Liver (tissue), 3 donors: ENCODE data around the gene HNRNPA2B1.

Experiments used
- FOXA1 ChIP-seq: IDR thresholded peaks from 2 replicates; pipeline ENCODE4 v1.6.1; 2016; ENCODE audit warnings: antibody characterized with exemption
- FOXA2 ChIP-seq: IDR thresholded peaks from 2 replicates; pipeline ENCODE4 v1.6.1; 2016; ENCODE audit warnings: antibody characterized with exemption
- GABPA ChIP-seq, 2 donors: IDR thresholded peaks in 1 of 2; conservative IDR thresholded peaks in 1 of 2; 2 replicates each; pipeline ENCODE4 v1.6.1; 2016; ENCODE audit warnings: antibody characterized with exemption in 2 of 2, mild to moderate bottlenecking in 1 of 2, moderate library complexity in 1 of 2
- JUND ChIP-seq, 2 donors: IDR thresholded peaks; 2 replicates each; pipeline ENCODE4 v1.6.1; 2016; ENCODE audit warnings: antibody characterized with exemption in 2 of 2
- SP1 ChIP-seq: IDR thresholded peaks from 2 replicates; pipeline ENCODE4 v1.6.1; 2018; ENCODE audit warnings: antibody characterized with exemption, mild to moderate bottlenecking
- TAF1 ChIP-seq: conservative IDR thresholded peaks from 2 replicates; pipeline ENCODE4 v1.6.1; 2016; ENCODE audit warnings: antibody characterized with exemption, mild to moderate bottlenecking
- YY1 ChIP-seq: IDR thresholded peaks from 2 replicates; pipeline ENCODE4 v1.6.1; 2016; ENCODE audit warnings: antibody characterized with exemption, mild to moderate bottlenecking
- TF ChIP-seq, protein P1 (sequence below): fragments of 150-350 bp; IDR thresholded peaks from 2 replicates; pipeline ENCODE4 v1.5.1; 2017; ENCODE audit warnings: improper control_type of control experiment, low read depth, low read length; ENCODE audit not compliant: missing input control
- TF ChIP-seq, protein P2 (sequence below): IDR thresholded peaks from 2 replicates; pipeline ENCODE4 v1.6.1; 2016; ENCODE audit warnings: antibody characterized with exemption
- TF ChIP-seq, protein P3 (sequence below): IDR thresholded peaks from 2 replicates; pipeline ENCODE4 v1.6.1; 2016; ENCODE audit warnings: antibody characterized with exemption
- donor health status: healthy.
- donor health status: healthy.

DNA sequence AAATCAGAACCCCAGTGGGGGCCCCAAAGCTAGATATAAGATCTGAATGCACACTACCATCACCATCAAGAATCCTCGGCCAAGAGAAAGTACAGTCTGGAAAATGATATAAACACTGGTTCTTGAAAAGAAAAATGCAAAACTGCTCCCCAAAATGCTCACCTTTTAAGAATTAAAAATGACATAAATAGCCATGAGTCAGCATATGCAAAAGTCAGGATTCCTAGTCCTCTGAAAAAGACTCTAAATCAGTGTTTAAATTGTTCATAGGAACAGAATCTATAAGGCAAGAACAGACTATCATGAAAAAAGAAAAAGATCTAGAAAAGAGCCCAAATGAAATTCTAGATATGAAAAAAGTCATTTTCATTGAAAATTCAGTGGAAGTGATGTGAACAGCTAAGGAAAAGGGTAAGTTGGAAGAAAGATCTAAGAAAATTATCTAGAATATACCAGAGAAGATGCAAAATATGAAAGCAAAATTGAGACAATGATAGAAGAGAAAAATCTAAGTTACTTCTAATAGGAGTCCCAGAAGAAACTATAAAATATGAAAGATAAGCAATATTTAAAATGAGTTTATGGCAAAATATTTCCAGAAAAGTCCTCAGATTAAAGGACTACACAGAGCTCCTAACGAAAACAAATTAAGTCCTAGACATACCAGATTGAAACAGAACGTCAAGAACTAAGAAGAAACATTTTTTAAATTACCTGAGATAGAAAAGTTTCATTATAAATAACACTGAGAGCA lies 18.9 kb downstream of the HNRNPA2B1 start:
- TF ChIP-seq SP1 (no peak), FOXA1 (no peak), TAF1 (no peak), GABPA (IDR thresholded peaks at IDR 0.05 in 1 of 2, conservative IDR thresholded peaks at IDR 0.05 in 1 of 2) (no peak), YY1 (no peak), FOXA2 (no peak), JUND (IDR thresholded peaks at IDR 0.05) (no peak)
- TF ChIP-seq, protein P1, sequence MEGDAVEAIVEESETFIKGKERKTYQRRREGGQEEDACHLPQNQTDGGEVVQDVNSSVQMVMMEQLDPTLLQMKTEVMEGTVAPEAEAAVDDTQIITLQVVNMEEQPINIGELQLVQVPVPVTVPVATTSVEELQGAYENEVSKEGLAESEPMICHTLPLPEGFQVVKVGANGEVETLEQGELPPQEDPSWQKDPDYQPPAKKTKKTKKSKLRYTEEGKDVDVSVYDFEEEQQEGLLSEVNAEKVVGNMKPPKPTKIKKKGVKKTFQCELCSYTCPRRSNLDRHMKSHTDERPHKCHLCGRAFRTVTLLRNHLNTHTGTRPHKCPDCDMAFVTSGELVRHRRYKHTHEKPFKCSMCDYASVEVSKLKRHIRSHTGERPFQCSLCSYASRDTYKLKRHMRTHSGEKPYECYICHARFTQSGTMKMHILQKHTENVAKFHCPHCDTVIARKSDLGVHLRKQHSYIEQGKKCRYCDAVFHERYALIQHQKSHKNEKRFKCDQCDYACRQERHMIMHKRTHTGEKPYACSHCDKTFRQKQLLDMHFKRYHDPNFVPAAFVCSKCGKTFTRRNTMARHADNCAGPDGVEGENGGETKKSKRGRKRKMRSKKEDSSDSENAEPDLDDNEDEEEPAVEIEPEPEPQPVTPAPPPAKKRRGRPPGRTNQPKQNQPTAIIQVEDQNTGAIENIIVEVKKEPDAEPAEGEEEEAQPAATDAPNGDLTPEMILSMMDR, result no peak
- TF ChIP-seq, protein P2, sequence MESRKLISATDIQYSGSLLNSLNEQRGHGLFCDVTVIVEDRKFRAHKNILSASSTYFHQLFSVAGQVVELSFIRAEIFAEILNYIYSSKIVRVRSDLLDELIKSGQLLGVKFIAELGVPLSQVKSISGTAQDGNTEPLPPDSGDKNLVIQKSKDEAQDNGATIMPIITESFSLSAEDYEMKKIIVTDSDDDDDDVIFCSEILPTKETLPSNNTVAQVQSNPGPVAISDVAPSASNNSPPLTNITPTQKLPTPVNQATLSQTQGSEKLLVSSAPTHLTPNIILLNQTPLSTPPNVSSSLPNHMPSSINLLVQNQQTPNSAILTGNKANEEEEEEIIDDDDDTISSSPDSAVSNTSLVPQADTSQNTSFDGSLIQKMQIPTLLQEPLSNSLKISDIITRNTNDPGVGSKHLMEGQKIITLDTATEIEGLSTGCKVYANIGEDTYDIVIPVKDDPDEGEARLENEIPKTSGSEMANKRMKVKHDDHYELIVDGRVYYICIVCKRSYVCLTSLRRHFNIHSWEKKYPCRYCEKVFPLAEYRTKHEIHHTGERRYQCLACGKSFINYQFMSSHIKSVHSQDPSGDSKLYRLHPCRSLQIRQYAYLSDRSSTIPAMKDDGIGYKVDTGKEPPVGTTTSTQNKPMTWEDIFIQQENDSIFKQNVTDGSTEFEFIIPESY, result no peak
- TF ChIP-seq, protein P3, sequence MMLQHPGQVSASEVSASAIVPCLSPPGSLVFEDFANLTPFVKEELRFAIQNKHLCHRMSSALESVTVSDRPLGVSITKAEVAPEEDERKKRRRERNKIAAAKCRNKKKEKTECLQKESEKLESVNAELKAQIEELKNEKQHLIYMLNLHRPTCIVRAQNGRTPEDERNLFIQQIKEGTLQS, result no peak
